Fibroblast of lung (primary cell): ENCODE data around the gene AFAP1L2.

Source experiments
- CTCF ChIP-seq, 2 donors: IDR thresholded peaks in 1 of 2; conservative IDR thresholded peaks in 1 of 2; 1 replicate in 1 of 2; 2 replicates in 1 of 2; pipeline ENCODE4 v1.5.1; 2011 to 2012; ENCODE audit warnings: low read length in 2 of 2, control low read depth in 1 of 2, inconsistent platforms in 1 of 2, low read depth in 1 of 2, mild to moderate bottlenecking in 1 of 2
- EZH2 ChIP-seq: IDR thresholded peaks from 2 replicates; pipeline ENCODE4 v1.5.1; 2012; ENCODE audit warnings: low read length, control low read depth, mild to moderate bottlenecking; ENCODE audit errors: missing control alignments

DNA sequence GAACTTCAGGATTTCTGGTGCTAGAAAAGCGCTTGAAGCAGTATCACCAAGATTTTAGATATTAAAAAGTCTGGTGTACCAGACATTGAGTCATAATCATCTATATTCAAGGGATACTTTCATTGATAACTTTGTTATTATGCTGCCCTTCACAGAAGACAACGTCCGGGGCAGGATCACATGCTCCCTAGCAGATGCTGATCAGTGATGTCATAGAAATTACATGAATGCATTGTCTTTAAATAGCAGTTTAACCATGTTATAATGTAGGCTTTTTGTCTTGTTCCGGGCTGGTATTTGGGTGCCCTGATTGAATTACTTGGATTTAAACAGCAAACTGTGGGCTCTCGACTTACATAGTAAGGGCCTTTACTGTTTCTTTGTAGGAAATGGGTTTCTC is 111.2 kb downstream of the AFAP1L2 start:
- TF ChIP-seq CTCF (conservative IDR thresholded peaks at IDR 0.05 in 1 of 2, IDR thresholded peaks at IDR 0.05 in 1 of 2; ENCODE audit: low read depth in 1 of 2, low read length in 2 of 2) (no peak), EZH2 (no peak)
